DOHH2 (cell line): ENCODE measurements around the gene LRRC4.

Experiments used
- H3F3A ChIP-seq: fragments of 200-600 bp; sonication (generic), shearing (Covaris generic); 2 replicates; pipeline ENCODE4 v1.6.0; 2016; ENCODE audit warnings: antibody characterized with exemption, mild to moderate bottlenecking; ENCODE audit not compliant: control insufficient read depth, insufficient read depth
- H3K27ac ChIP-seq: fragments of 200-600 bp; sonication (generic); 2 replicates; pipeline ENCODE4 v1.5.1; 2014; ENCODE audit warnings: low read depth, mild to moderate bottlenecking, low read length, moderate library complexity
- H3K27me3 ChIP-seq: fragments of 200-600 bp; sonication (generic); 2 replicates; pipeline ENCODE4 v1.6.1; 2014; ENCODE audit warnings: mild to moderate bottlenecking, low read length, mixed read lengths; ENCODE audit not compliant: control insufficient read depth
- H3K36me3 ChIP-seq: fragments of 200-600 bp; sonication (generic); 2 replicates; pipeline ENCODE4 v1.6.1; 2014; ENCODE audit warnings: mild to moderate bottlenecking, low read length, moderate library complexity, mixed read lengths; ENCODE audit not compliant: control insufficient read depth
- H3K4me1 ChIP-seq: fragments of 200-600 bp; sonication (generic); 2 replicates; pipeline ENCODE4 v1.6.1; 2014; ENCODE audit warnings: mild to moderate bottlenecking, low read length, mixed read lengths; ENCODE audit not compliant: control insufficient read depth
- H3K4me2 ChIP-seq: fragments of 200-600 bp; sonication (generic); 2 replicates; pipeline ENCODE4 v1.6.0; 2014; ENCODE audit warnings: mild to moderate bottlenecking, low read length, moderate library complexity
- H3K4me3 ChIP-seq: fragments of 200-600 bp; sonication (generic); 2 replicates; pipeline ENCODE4 v1.5.1; 2014; ENCODE audit warnings: mild to moderate bottlenecking, low read length, mixed read lengths
- H3K79me2 ChIP-seq: fragments of 200-600 bp; sonication (generic); 2 replicates; pipeline ENCODE4 v1.6.1; 2014; ENCODE audit warnings: mild to moderate bottlenecking, low read length, mixed read lengths; ENCODE audit not compliant: control insufficient read depth
- H3K9me2 ChIP-seq: fragments of 200-600 bp; sonication (generic); replicated peaks from 2 replicates; pipeline ENCODE4 v1.6.1; 2014; ENCODE audit warnings: mild to moderate bottlenecking, low read length, mixed read lengths; ENCODE audit not compliant: control insufficient read depth
- H3K9me3 ChIP-seq: fragments of 200-600 bp; sonication (generic); 2 replicates; pipeline ENCODE4 v1.6.1; 2014; ENCODE audit warnings: antibody characterized with exemption, low read length, mixed read lengths; ENCODE audit not compliant: control insufficient read depth, insufficient read depth
- H4K20me1 ChIP-seq: fragments of 200-600 bp; sonication (generic); 2 replicates; pipeline ENCODE4 v1.6.0; 2014; ENCODE audit warnings: low read depth, mild to moderate bottlenecking, antibody characterized with exemption, low read length, moderate library complexity; ENCODE audit not compliant: control insufficient read depth, insufficient read depth
- CTCF ChIP-seq: fragments of 200-600 bp; sonication (generic); IDR thresholded peaks from one replicate; pipeline ENCODE4 v1.5.1; 2014; ENCODE audit warnings: antibody characterized with exemption, mild to moderate bottlenecking, low read depth, low read length; ENCODE audit not compliant: poor library complexity, severe bottlenecking
- EZH2phosphoT487 ChIP-seq: fragments of 200-600 bp; sonication (generic); IDR thresholded peaks from 2 replicates; pipeline ENCODE4 v1.6.1; 2017; ENCODE audit warnings: borderline replicate concordance, mild to moderate bottlenecking, antibody characterized with exemption, low read length, moderate library complexity, mixed read lengths

Gene LRRC4

DNA sequence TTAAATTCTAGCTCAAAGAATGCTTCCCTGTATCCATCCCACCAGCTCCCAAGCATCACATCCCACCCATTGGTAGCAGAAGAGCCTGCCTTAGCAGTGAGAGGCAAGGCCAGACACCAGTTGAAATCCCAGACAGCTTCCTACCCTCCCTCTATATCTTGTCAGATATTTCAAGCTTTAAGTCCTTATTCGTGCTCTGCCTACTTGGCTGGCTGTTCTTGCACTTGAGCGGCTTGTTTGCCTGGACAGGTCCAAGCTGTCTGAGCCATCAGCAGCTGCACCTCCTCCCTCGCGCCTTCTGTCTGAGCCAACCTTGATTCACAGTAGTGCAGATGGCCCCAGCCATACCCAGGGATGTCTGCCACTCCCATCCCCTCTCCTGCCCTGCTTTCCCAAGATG is 16.4 kb downstream of the LRRC4 start:
- Histone ChIP-seq H3K4me2 (no peak overlapping the region), H3F3A (no peaks in the 10 kb centered on the region), H3K27me3 (no peaks in the 10 kb centered on the region), H3K79me2 (no peaks in the 10 kb centered on the region), H3K27ac (no peak overlapping the region), H4K20me1 (no peaks in the 10 kb centered on the region), H3K4me1 (no peaks in the 10 kb centered on the region), H3K9me3 (no peaks in the 10 kb centered on the region), H3K4me3 (no peak overlapping the region), H3K36me3 (peaks cover 16% of the 10 kb centered on the region), H3K9me2 (no peaks in the 10 kb centered on the region)
- no peak for TF ChIP-seq EZH2phosphoT487
- TF ChIP-seq CTCF: no peak

GRCh38 chr7:128011131-128011661 is 20.0 kb downstream of the LRRC4 start:
- Histone ChIP-seq H3K4me3 (no peak overlapping the region), H3F3A (no peaks in the 10 kb centered on the region), H3K27ac (no peak overlapping the region), H3K9me2 (no peaks in the 10 kb centered on the region), H3K79me2 (no peaks in the 10 kb centered on the region), H3K36me3 (peaks cover 8% of the 10 kb centered on the region; the same call in 1 of the 2 replicates), H4K20me1 (no peaks in the 10 kb centered on the region), H3K4me1 (no peaks in the 10 kb centered on the region), H3K9me3 (no peaks in the 10 kb centered on the region), H3K27me3 (no peaks in the 10 kb centered on the region), H3K4me2 (no peak overlapping the region)
- TF ChIP-seq CTCF (no peak), EZH2phosphoT487 (no peak)

DNA sequence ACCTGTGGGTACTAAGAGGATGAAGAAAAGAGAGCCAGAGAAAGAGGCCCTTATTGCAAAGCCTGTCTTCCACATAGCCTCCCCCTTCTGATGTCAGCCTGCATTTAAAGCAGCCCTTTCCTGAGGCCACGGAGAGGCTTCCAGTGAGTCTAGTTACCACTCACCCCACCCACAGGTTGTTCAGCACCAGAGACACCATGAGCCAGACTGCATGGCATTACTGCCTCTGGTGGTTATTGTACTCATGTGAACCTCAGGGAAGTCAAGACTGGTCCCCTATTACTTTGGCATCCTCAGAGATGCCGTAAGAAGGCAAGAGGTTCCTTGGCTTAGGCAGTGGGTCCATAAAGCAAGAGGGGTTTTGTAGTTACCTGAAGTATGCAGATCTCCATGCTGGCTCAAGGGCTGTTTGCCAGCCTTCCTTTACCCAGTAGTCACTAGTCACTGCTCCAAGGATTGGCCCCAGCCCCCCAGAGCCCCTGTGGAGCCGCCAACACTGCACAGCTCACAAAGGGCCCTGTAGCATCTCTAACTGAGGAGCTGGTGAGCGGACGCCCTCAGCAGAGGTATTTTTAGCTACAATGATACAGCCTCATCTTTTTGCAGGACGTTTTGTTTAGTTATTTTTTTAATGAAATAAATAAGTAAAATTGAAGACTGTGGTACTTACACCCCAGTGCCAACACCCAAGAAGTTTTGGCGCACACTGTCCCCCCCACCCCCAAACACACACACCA is 20.7 kb downstream of the LRRC4 start:
- no peak for TF ChIP-seq EZH2phosphoT487
- TF ChIP-seq CTCF: no peak
- Histone ChIP-seq H3K4me1 (no peaks in the 10 kb centered on the region), H3K36me3 (peaks cover 8% of the 10 kb centered on the region; the same call in 1 of the 2 replicates), H3K27ac (no peak overlapping the region), H3K4me2 (no peak overlapping the region), H4K20me1 (no peaks in the 10 kb centered on the region), H3K27me3 (no peaks in the 10 kb centered on the region), H3K79me2 (no peaks in the 10 kb centered on the region), H3K4me3 (no peak overlapping the region), H3K9me2 (no peaks in the 10 kb centered on the region), H3F3A (no peaks in the 10 kb centered on the region), H3K9me3 (no peaks in the 10 kb centered on the region)
